Measurements from ENCODE around the gene TEX261. TPM values are rescaled to one million over a fixed set of nuclear protein-coding genes. Genes with fewer than 3 reads are reported as not detected.
"Not testable (repeated sequence)": the region's sequence is repeated elsewhere in the genome, so short reads cannot be mapped to it uniquely, and the experiment has no call there.

Gene TEX261
- total RNA-seq, 6 donors from 2014 or later: 10.9 to 68.3 (median 33.8) TPM

DNA sequence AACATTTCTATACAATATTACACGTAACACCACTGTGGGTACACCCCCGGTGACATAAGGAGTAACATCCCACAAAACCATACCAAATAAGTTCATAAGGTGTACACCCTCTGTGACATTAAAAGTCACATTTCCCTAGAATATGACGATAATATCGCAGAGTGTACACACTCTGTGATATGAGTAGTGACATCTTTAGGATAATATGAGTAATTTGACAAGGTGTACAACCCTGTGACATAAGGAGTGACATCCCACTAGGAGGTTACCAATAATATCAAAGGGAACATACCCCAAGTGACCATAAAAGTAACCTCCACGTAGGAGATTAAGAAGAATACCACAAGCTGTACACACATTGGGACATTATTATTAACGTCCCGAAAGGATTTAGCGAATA is 24.0 kb upstream of the TEX261 start:
- DNase-seq (no peak), ATAC-seq (ENCODE audit: low FRiP score in 2 of 2) (no peak)
- Histone ChIP-seq H3K4me3 (no peak overlapping the region), H3K9me3 (no peaks in the 10 kb centered on the region), H3K4me1 (peaks cover 0 to 2% (median 0%) of the 10 kb centered on the region in 4 donors), H3K27me3 (no peaks in the 10 kb centered on the region), H3K36me3 (no peaks in the 10 kb centered on the region), H3K27ac (no peak overlapping the region)
- 90% methylated on average over 8 of the region's 8 CpGs for WGBS, 2 donors
- TF ChIP-seq POLR2A (IDR thresholded peaks at IDR 0.05) (no peak), EP300 (IDR thresholded peaks at IDR 0.05) (no peak), POLR2AphosphoS5 (IDR thresholded peaks at IDR 0.05) (no peak)
- TF ChIP-seq, protein P1, sequence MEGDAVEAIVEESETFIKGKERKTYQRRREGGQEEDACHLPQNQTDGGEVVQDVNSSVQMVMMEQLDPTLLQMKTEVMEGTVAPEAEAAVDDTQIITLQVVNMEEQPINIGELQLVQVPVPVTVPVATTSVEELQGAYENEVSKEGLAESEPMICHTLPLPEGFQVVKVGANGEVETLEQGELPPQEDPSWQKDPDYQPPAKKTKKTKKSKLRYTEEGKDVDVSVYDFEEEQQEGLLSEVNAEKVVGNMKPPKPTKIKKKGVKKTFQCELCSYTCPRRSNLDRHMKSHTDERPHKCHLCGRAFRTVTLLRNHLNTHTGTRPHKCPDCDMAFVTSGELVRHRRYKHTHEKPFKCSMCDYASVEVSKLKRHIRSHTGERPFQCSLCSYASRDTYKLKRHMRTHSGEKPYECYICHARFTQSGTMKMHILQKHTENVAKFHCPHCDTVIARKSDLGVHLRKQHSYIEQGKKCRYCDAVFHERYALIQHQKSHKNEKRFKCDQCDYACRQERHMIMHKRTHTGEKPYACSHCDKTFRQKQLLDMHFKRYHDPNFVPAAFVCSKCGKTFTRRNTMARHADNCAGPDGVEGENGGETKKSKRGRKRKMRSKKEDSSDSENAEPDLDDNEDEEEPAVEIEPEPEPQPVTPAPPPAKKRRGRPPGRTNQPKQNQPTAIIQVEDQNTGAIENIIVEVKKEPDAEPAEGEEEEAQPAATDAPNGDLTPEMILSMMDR (IDR thresholded peaks at IDR 0.05): no peak

DNA sequence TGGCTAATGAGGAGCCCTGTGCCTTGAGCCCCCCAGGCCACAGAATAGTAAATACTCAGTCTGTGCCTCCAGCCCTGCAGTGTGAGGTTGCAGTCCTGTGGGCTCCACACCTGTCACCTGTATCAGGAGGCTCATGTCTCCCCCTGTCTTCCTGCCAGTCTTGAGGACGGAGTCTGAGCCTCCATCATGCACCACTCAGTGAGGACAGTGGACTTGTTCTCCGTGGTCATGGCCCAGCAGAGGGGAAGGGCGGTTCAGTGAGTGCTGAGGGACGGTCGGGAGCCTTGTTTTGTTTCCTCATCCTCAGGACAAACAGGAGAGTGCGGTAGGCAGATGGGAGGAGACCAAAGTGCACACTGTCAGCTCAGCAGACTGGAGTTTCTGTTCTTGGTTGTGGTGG is 17.1 kb upstream of the TEX261 start:
- WGBS, 2 donors: 17 to 40% methylated on average over 2 to 3 of the region's 6 CpGs
- not testable (repeated sequence) for DNase-seq; H3K36me3 ChIP-seq; H3K27ac ChIP-seq; H3K4me3 ChIP-seq; ATAC-seq (ENCODE audit: low FRiP score in 2 of 2); H3K4me1 ChIP-seq; H3K27me3 ChIP-seq; H3K9me3 ChIP-seq

DNA sequence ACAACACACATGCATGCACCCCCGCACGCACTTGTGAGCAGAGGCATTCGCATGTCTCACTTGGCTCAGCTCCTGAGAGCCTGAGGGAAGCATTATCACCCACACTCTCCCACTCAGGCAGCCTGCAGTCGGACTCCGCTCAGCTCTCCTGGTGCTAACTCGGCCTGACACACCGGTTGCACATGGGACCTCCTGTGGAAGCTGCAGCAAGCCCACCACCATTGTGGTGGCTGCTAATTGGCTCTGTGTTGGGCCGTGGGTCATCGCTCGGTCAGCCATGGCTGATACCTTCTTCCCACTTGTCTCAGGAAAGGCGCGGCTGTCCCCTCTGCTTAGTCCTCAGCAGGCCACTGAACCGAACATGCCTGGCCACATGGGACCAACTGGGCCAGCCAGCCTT is 13.7 kb upstream of the TEX261 start:
- no peaks in the 10 kb centered on the region for H3K4me1 ChIP-seq
- H3K4me3 ChIP-seq: no peak overlapping the region
- H3K36me3 ChIP-seq: no peaks in the 10 kb centered on the region
- no peak for TF ChIP-seq POLR2AphosphoS5 (IDR thresholded peaks at IDR 0.05)
- TF ChIP-seq, protein P1 (IDR thresholded peaks at IDR 0.05): no peak
- no peak for TF ChIP-seq POLR2A (IDR thresholded peaks at IDR 0.05)
- no peak for TF ChIP-seq EP300 (IDR thresholded peaks at IDR 0.05)
- ATAC-seq (ENCODE audit: low FRiP score in 2 of 2) (no peak), DNase-seq (no peak)
- no peak overlapping the region for H3K27ac ChIP-seq
- WGBS, 2 donors: 93 to 96% methylated on average over 8 to 13 of the region's 13 CpGs
- no peaks in the 10 kb centered on the region for H3K27me3 ChIP-seq
- no peaks in the 10 kb centered on the region for H3K9me3 ChIP-seq

DNA sequence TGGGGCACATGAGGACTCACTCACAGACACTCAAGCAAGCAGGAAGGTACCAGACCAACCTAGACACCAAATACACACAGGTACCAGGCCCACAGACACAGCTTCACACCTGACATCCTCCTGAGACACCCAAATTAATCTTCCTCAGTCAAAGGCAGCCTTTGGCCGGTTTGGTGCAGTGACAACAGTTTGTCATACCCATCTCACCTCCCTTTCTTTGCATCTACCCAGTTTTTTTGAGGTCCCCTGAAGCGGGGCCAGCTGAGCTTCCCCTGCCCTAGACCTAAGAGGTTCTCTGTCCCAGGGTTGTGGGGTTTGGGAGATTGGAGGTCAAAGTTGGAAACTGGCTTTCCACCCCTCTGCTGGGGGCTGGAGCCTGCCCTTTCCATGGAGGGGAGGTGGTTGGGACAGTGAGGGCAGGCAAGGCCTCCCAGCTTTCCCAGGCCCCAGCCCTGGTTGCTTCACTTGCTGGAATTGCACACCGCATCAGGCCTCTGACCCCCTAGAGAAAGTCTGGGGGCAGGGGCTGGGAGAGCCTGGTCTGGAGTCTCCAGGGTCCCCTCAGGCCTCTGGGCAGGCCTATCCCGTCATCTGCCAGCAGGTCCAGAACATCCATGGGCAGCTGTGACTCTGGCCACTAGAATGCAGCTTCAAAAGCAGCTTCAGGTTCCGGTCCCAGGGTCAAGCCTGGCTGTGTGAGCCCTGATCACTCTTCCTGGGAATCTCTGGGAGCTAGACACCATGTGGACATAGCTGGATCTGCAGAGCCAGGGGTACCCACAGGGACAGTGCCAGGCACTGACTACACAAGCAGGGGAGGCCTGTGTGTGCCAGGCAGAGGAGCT is 12.5 kb upstream of the TEX261 start:
- no peak for DNase-seq
- no peaks in the 10 kb centered on the region for H3K4me1 ChIP-seq

DNA sequence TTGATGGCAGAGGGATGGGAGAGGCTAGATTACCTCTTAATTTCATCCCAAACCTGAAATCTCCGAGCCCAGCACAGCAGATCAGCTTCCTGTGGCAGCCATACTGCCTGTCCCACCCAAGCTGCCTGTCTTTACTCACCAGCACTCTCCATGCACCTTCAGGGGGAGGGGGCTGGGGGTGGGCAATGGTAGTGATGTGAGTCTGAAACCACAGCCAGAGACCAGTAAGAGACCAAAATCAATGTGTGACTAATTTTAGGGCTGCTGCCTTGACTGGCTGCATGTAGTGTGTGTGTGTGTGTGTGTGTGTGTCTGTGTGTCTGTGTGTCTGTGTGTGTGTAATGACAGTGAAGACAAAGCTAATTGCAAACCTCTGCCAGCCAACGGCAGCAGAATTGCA is 11.7 kb upstream of the TEX261 start:
- TF ChIP-seq POLR2A (IDR thresholded peaks at IDR 0.05) (no peak), POLR2AphosphoS5 (IDR thresholded peaks at IDR 0.05) (no peak), EP300 (IDR thresholded peaks at IDR 0.05) (no peak)
- TF ChIP-seq, protein P1 (IDR thresholded peaks at IDR 0.05): no peak
- H3K36me3 ChIP-seq: no peaks in the 10 kb centered on the region
- 60 to 75% methylated on average over 1 to 2 of the region's 2 CpGs for WGBS, 2 donors
- no peaks in the 10 kb centered on the region for H3K9me3 ChIP-seq
- H3K27ac ChIP-seq: no peak overlapping the region
- no peak for DNase-seq
- no peak for ATAC-seq (ENCODE audit: low FRiP score in 2 of 2)
- peaks cover 0 to 2% (median under 1%) of the 10 kb centered on the region in 4 donors for H3K4me1 ChIP-seq
- no peak overlapping the region for H3K4me3 ChIP-seq
- H3K27me3 ChIP-seq: no peaks in the 10 kb centered on the region

More for the DNA sequence above, 12.5 kb upstream of the TEX261 start:
- no peaks in the 10 kb centered on the region for H3K9me3 ChIP-seq
- no peaks in the 10 kb centered on the region for H3K36me3 ChIP-seq
- H3K27me3 ChIP-seq: no peaks in the 10 kb centered on the region
- H3K4me3 ChIP-seq: no peak overlapping the region
- H3K27ac ChIP-seq: no peak overlapping the region
- WGBS, 2 donors: 83 to 89% methylated on average over 2 to 4 of the region's 5 CpGs
- TF ChIP-seq POLR2A (IDR thresholded peaks at IDR 0.05): no peak
- TF ChIP-seq POLR2AphosphoS5 (IDR thresholded peaks at IDR 0.05): no peak
- no peak for TF ChIP-seq EP300 (IDR thresholded peaks at IDR 0.05)
- TF ChIP-seq, protein P1 (IDR thresholded peaks at IDR 0.05): no peak
- peak in 1 of 2 donors; percentile 16 for ATAC-seq (ENCODE audit: low FRiP score in 2 of 2)
